ENCODE results near the gene OR10AD1. TPM values are rescaled to one million over a fixed set of nuclear protein-coding genes. Genes with fewer than 3 reads are reported as not detected.

Gene OR10AD1
- total and polyA plus RNA-seq, 9 of the 15 experiments (the other 6 are each of a cell fraction or from before 2014, with no cell fraction given), result not detected

GRCh38 chr12:48197971-48198671 is 5.0 kb downstream of the OR10AD1 start (continued):
- TF ChIP-seq ZNF655 (CRISPR knock-in tag; IDR thresholded peaks at IDR 0.05), result no peak
- 0 out of 2 replicates have a peak, but pooled peaks have one; percentile 44 for TF ChIP-seq ZNF224 (CRISPR knock-in tag; IDR thresholded peaks at IDR 0.05)
- TF ChIP-seq TAF15 (IDR thresholded peaks at IDR 0.05; ENCODE audit: low read depth, low read length), result no peak
- no peak for TF ChIP-seq TCF7L2 (IDR thresholded peaks at IDR 0.05; ENCODE audit: low read depth, low read length)
- TF ChIP-seq NFIX (CRISPR knock-in tag; IDR thresholded peaks at IDR 0.05; ENCODE audit: low read depth), result no peak
- TF ChIP-seq SIX5 (IDR thresholded peaks at IDR 0.05; ENCODE audit: borderline replicate concordance in 1 of 2, insufficient read depth in 1 of 2, low read depth in 1 of 2, low read length in 2 of 2), result no peak
- no peak for TF ChIP-seq CTCFL (IDR thresholded peaks at IDR 0.05; ENCODE audit: borderline replicate concordance, insufficient read depth, low read depth, low read length, poor library complexity, severe bottlenecking)
- TF ChIP-seq HCFC1 (IDR thresholded peaks at IDR 0.05; ENCODE audit: low read depth, low read length), result peak; percentile 45
- TF ChIP-seq ZBTB34 (CRISPR knock-in tag; IDR thresholded peaks at IDR 0.05), result no peak
- no peak for TF ChIP-seq PRDM10 (IDR thresholded peaks at IDR 0.05; ENCODE audit: partially characterized antibody)
- TF ChIP-seq ZNF232 (CRISPR knock-in tag; IDR thresholded peaks at IDR 0.05), result peak; percentile 59; the same call in 1 of the 2 replicates
- no peak for TF ChIP-seq SNRNP70 (optimal IDR thresholded peaks at IDR 0.05; ENCODE audit: low read depth, low read length)
- no peak for TF ChIP-seq CBX2 (IDR thresholded peaks at IDR 0.05; ENCODE audit: insufficient read depth, low read length, poor library complexity, severe bottlenecking)
- no peak for TF ChIP-seq BRF1 (IDR thresholded peaks at IDR 0.05; ENCODE audit: borderline replicate concordance, extremely low read depth, insufficient read length)
- TF ChIP-seq STAT5B (CRISPR knock-in tag; IDR thresholded peaks at IDR 0.05), result no peak
- TF ChIP-seq CGGBP1 (CRISPR knock-in tag; IDR thresholded peaks at IDR 0.05), result no peak

All from K562 (cell line).